Right cardiac atrium (tissue), 5 donors: Measurements from ENCODE around the gene IGSF22. TPM values are rescaled to one million over a fixed set of nuclear protein-coding genes. Genes with fewer than 3 reads are reported as not detected.
A peak's percentile ranks its signal among the peaks of the same experiment; 100 is the strongest.
"Not testable (repeated sequence)": the region's sequence is repeated elsewhere in the genome, so short reads cannot be mapped to it uniquely, and the experiment has no call there.

ENCODE experiments used
- ATAC-seq, 2 donors: fragments of 200-7000 bp; cut with Tn5 transposase; one replicate each; pipeline versions ENCODE4 v1.8.0 to v1.9.1; 2020; ENCODE audit warnings: moderate library complexity in 2 of 2, mild to moderate bottlenecking in 1 of 2
- DNase-seq, 3 donors: peaks; one replicate each; pipeline ENCODE4 v3.0.0-alpha.2; 2020
- H3K27ac ChIP-seq: one replicate; pipeline ENCODE4 v1.5.1; 2013; ENCODE audit warnings: mild to moderate bottlenecking, low read length, control low read depth, moderate library complexity
- H3K27me3 ChIP-seq: one replicate; pipeline ENCODE4 v1.6.1; 2013; ENCODE audit not compliant: control insufficient read depth, insufficient read depth
- H3K4me1 ChIP-seq: one replicate; pipeline ENCODE4 v1.6.1; 2013; ENCODE audit warnings: low read length; ENCODE audit not compliant: control insufficient read depth, insufficient read depth
- H3K4me3 ChIP-seq: one replicate; pipeline ENCODE4 v1.5.1; 2013; ENCODE audit warnings: low read length, control low read depth
- H3K9me3 ChIP-seq: one replicate; pipeline ENCODE4 v1.6.1; 2013; ENCODE audit warnings: low read length; ENCODE audit not compliant: control insufficient read depth
- WGBS: extraction: QIAGEN DNeasy Blood & Tissue Kit; methylation state at CpG from one replicate; pipeline ENCODE4 v1.1.7; 2013; 5-methylcytosine and 5-hydroxymethylcytosine counted together
- intact Hi-C, 4 donors: fragments of 100-400 bp; cut with DNase I; formaldehyde crosslinking; loops; one replicate each; pipeline versions ENCODE4 v1.11.0 to v1.14.0; 2022 to 2023
- polyA plus RNA-seq: library from polyadenylated mRNA; stranded (reverse); fragments of 200-250 nt; gene quantifications from one replicate; pipeline ENCODE4 v1.2.3, GENCODE V29; 2013
- total RNA-seq, 4 donors: library from RNA; stranded (reverse); fragmentation: NEBNext Ultra II Directional; extraction: Animal tissue kit (Norgen Biotek cat#: 25700); gene quantifications; one replicate each; pipeline ENCODE4 v1.2.1, GENCODE V29; 2021
- donor health status: healthy with polysubstance abuse.
- donor health status: DM: no; HTN: yes; CAD: no.
- donor health status: DM: no; HTN: no; CAD: no.
- donor health status: DM: no; HTN: yes; CAD: no; lungs with severe emphysema.
- donor health status: DM: yes; HTN: yes; CAD: no.

Gene IGSF22
- total and polyA plus RNA-seq, 5 donors = 0.66 to 1.3 (median 1.1) TPM

DNA sequence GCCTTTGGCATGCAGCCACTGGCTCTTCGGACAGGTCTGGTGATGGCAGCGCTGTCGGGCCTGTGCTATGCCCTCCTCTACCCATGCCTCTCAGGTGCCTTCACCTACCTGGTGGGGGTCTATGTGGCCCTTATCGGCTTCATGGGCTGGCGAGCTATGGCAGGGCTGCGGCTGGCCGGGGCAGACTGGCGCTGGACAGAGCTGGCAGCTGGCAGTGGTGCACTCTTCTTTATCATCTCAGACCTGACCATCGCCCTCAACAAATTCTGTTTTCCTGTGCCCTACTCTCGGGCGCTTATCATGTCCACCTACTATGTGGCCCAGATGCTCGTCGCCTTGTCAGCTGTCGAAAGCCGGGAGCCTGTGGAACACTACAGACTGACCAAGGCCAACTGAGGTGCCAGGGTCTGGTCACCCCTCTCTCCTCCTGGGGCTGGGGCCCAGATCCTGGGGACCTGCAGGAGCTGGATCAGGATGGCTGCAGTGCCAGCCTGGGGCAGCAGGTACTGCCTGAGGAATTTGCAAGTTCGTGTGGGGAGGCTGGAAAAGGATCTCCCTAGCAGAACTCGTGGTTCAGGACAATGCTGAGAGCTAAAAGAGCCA lies 24.3 kb downstream of the IGSF22 start:
- H3K27me3 ChIP-seq = no peaks in the 10 kb centered on the region
- peaks cover 11% of the 10 kb centered on the region for H3K4me1 ChIP-seq
- DNase-seq (no peak), ATAC-seq (no peak)
- no peak overlapping the region for H3K4me3 ChIP-seq
- 96% methylated on average over 17 of the region's 17 CpGs for WGBS
- H3K9me3 ChIP-seq = no peaks in the 10 kb centered on the region
- intact Hi-C loops = loop anchor here in 2 of 4 donors (10.0 kb wide), 1 partner anchor 67 kb away; the partner anchor contains the start of gene SPTY2D1 (in 2 of the 2)
- H3K27ac ChIP-seq = no peak overlapping the region

DNA sequence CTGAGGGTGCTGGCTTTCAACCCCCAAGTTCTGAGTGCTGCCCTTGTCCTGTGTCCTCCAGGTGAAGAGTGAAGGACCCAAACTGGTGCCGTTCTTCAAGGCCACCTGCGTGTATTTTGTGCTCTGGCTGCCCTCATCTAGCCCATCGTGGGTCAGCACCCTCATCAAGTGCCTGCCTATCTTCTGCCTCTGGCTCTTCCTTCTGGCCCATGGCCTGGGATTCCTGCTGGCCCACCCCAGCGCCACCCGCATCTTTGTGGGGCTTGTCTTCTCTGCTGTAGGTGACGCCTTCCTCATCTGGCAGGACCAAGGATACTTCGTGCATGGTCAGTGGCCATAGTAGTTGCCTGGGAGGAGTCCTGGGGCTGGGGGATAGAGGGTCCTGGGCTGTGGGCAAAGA lies 25.1 kb downstream of the IGSF22 start:
- Histone ChIP-seq H3K4me1 (peaks cover 11% of the 10 kb centered on the region), H3K27me3 (no peaks in the 10 kb centered on the region), H3K27ac (no peak overlapping the region), H3K9me3 (no peaks in the 10 kb centered on the region), H3K4me3 (no peak overlapping the region)
- intact Hi-C loops = loop anchor here in 2 of 4 donors (10.0 kb wide), 1 partner anchor 66 kb away; the partner anchor contains the start of gene SPTY2D1 (in 2 of the 2)
- ATAC-seq (no peak), DNase-seq (no peak)
- 91% methylated on average over 7 of the region's 7 CpGs for WGBS

DNA sequence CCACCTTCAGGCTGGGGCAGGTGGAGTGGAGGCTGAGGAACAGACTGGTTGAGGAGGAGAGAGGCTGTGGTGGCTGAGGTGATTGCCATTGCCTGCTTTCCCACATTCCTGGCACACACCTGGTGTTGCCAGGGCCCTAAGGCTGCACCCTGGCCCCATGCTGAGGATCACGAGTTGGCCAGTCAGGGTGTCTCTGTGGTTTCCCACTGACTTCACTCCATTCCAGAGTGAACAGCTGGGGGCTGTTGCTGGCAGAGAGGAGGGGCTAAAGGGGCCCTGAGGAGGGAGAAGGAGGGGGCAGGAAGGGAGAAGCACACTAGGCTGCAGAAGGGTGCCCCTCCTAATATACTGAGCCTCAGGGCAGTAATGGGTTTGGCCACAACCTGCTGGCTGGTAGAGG lies 25.6 kb downstream of the IGSF22 start:
- peaks cover 9% of the 10 kb centered on the region for H3K4me1 ChIP-seq
- no peak overlapping the region for H3K27ac ChIP-seq
- H3K4me3 ChIP-seq = no peak overlapping the region
- DNase-seq (no peak), ATAC-seq (no peak)
- H3K27me3 ChIP-seq = no peaks in the 10 kb centered on the region
- no peaks in the 10 kb centered on the region for H3K9me3 ChIP-seq
- intact Hi-C loops = loop anchor here in 2 of 4 donors (10.0 kb wide), 1 partner anchor 66 kb away; the partner anchor contains the start of gene SPTY2D1 (in 2 of the 2)
- WGBS = 44% methylated on average over 1 of the region's 1 CpG

DNA sequence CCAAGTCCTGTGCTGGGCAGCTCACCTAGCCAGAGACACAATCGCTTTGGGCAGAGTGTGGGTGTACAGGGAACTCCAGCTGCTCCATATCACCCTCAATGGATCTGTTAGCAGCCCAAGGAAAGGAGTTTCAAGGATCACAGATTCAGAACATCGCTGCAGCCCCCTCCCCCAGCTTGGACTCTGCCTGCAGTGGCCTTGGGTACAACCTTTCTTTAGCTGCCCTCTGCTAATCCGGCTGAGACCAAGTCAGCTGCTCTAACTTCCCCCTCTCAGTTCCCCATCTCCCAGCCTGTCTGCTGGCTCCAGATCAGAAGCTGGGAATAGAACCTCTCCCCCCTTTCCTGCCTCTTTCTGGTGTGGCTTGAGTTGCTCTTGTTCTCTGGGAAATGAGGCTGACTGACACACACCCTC lies 26.1 kb downstream of the IGSF22 start:
- ATAC-seq = peak; percentile 4 to 8
- Histone ChIP-seq H3K27me3 (no peaks in the 10 kb centered on the region), H3K27ac (peak overlapping the region; percentile 4), H3K4me1 (peaks cover 7% of the 10 kb centered on the region), H3K4me3 (no peak overlapping the region), H3K9me3 (no peaks in the 10 kb centered on the region)
- DNase-seq = peak in 2 of 3 donors; percentile 66 to 70
- intact Hi-C loops = loop anchor here in 2 of 4 donors (10.0 kb wide), 1 partner anchor 65 kb away; the partner anchor contains the start of gene SPTY2D1 (in 2 of the 2)
- WGBS = 37% methylated on average over 3 of the region's 3 CpGs

DNA sequence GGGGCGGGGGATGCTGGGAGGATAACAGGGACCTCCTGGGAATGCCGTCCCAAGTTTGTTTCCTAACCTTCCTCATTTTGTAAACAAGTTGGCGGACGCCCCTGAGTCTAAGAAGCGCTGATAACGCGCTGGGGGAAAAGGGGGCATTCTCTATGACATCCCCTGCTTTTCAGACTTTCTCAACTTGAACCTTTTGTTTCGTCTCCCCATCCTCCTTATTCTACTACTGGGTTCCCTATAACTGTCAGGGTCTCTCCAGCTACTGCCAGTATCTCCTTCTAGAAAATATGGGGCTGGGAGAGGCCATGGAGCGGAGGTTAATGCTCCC lies 26.8 kb downstream of the IGSF22 start:
- ATAC-seq = no peak

DNA sequence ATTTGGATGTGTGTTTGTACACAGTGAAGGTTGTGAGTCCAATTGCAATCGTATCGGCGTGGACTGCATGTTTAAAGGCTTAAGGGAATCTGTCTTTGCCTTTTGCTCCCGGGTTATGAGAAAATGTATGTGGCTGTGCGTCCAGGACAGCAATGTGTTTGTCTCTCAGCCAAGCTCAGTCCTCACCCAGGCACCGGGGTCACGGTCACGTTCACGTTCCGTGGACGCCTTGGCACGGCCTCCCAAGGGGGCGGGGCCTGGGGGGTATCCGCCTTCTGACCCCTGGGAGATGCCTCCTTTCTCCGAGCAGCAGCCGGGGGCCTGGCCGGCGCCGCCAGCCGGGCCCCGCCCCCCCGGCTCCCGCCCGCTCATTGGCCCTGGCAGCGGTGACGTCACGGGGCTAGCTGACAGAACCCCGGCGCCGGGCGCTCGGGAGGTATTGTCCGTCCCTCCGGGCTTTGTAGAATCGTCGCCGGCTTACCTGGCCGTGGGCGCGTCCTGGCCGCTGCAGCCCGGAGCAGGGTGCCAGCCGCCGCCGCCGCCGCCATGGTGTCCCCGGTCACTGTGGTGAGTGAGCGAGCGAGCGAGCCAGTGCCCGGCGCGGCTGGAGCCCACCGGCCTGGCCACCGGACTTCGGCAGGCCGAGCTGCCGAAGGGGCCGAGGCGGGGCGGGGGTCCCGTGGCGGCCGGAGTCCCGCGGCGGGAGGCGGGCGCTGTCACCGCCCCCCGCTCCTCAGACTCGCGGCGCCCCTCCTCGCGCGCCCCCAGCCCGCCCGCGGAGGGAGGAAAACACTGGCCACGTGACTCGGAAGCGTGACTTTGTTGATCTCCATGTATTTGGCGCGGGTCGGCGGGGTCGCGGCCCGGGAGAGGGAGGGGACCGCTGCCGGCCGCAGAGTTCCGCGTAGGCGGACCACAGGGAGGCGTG lies 27.4 kb downstream of the IGSF22 start, which contains the start of gene TMEM86A:
Gene TMEM86A (plus strand): TSS at position 439 of the 928 bp plus-strand sequence. CDS start 108 bp downstream, at position 547.
- Histone ChIP-seq H3K27ac (peak within 1 kb of the TSS; percentile 74), H3K27me3 (no peaks in the 10 kb centered on the region), H3K9me3 (no peaks in the 10 kb centered on the region), H3K4me3 (peak within 1 kb of the TSS; percentile 81), H3K4me1 (peaks cover 3% of the 10 kb centered on the region)
- intact Hi-C loops = no loop called here
- ATAC-seq (peak; percentile 96 to 97), DNase-seq (peak; percentile 94 to 99 (median 98))
- under 1% methylated on average over 98 of the region's 98 CpGs for WGBS

More for the DNA sequence above, 26.8 kb downstream of the IGSF22 start:
- H3K4me3 ChIP-seq = peak overlapping the region; percentile 81
- H3K4me1 ChIP-seq = peaks cover 7% of the 10 kb centered on the region
- H3K27me3 ChIP-seq = no peaks in the 10 kb centered on the region
- 11% methylated on average over 9 of the region's 9 CpGs for WGBS
- H3K27ac ChIP-seq = peak overlapping the region; percentile 4
- intact Hi-C loops = no loop called here
- DNase-seq = no peak
- H3K9me3 ChIP-seq = no peaks in the 10 kb centered on the region

DNA sequence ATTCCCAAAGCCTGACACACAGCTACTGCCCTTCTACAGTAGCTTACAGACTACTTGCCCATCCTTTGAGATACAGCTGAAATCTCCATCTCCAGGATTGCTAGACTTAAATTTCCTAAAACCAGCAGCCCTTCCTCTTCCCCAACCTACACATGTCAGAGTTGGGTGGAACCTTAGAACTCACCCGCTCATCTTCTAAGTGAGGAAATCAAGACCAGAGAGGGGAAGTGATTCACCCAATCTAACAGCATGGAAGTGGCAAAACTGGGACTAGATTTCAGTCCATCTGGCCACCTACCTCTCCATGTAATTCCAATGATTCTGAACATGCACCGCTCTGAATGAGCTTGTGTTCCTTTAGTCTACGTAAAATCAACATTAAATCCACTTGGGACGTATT lies 28.4 kb downstream of the IGSF22 start:
- intact Hi-C loops = no loop called here

DNA sequence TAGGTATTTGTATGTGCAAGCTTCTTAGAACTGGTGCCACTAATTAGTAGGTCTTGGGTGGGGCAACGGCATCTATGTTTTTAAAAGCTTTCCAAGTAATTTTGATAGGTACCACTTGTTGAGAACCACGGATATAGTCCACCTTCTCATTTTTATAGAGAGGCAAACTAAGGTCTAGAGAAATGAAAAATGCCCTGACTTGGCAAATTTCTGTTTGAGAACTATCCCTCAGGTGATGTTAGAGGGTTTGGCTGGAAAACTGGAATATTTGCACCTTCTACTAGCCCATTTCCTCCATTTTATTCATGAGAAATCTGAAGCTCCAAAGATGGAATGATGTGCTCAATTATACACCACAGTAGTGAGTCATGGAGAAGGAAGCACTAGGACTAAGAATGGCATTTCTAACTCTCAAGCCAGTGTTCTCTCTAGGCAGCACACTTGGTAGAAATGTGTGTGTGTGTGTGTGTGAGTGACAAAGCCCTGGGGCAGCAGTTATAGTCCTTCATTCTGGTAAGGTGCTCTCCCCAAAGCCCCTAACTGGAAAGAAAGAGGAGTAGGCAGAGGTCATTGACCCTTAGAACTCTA lies 29.3 kb downstream of the IGSF22 start:
- intact Hi-C loops = no loop called here
- no peak overlapping the region for H3K4me3 ChIP-seq
- no peaks in the 10 kb centered on the region for H3K9me3 ChIP-seq
- no peak overlapping the region for H3K27ac ChIP-seq
- ATAC-seq (no peak), DNase-seq (no peak)
- 83% methylated on average over 2 of the region's 2 CpGs for WGBS
- no peaks in the 10 kb centered on the region for H3K27me3 ChIP-seq
- peaks cover 3% of the 10 kb centered on the region for H3K4me1 ChIP-seq

More for the DNA sequence above, 28.4 kb downstream of the IGSF22 start:
- peaks cover 3% of the 10 kb centered on the region for H3K4me1 ChIP-seq
- H3K27ac ChIP-seq = no peak overlapping the region
- H3K9me3 ChIP-seq = no peaks in the 10 kb centered on the region
- H3K4me3 ChIP-seq = no peak overlapping the region
- 88% methylated on average over 4 of the region's 4 CpGs for WGBS
- no peaks in the 10 kb centered on the region for H3K27me3 ChIP-seq
- ATAC-seq = no peak
- no peak for DNase-seq

DNA sequence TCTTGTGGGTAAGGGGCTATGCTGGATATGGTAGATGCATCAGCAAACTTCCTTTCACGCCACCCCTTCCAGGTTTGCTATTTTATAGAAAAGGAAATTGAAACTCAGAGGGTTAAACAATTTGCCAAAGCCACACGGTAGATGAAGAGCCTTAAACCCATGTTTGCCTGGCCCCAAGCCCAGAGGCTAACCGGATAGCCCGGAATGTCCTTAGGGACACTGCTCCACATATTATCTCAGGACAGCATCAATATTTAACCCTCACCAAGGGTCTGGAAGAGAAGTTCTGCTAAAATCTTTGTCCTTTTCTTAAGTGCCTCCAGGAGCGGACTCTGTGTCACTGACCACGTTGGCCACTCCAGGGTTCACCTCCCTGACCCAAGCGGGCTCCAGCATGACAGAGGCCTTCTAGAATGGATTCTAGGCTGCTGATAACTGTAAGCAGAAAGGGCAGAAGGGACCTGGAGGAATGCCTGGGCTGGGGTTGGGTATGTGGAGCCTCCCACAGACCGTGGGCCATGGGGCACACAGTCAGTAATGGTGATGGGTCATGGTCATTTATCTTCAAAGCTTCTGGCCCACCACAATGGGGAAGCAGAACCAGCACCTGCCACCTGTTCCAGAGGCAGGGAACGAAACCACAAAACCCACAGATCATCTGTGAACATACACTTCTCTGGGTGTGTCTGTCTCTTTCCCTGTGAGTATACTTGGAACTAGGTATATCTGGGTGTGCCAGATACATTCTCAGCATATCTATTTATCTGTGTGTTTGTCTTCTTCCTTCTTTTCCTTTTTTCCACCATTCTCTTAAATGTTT lies 32.8 kb downstream of the IGSF22 start:
- ATAC-seq (no peak), DNase-seq (no peak)
- WGBS = 61% methylated on average over 9 of the region's 9 CpGs
- Histone ChIP-seq H3K9me3 (no peaks in the 10 kb centered on the region), H3K4me1 (no peaks in the 10 kb centered on the region), H3K27ac (no peak overlapping the region), H3K27me3 (no peaks in the 10 kb centered on the region), H3K4me3 (no peak overlapping the region)
- intact Hi-C loops = no loop called here

DNA sequence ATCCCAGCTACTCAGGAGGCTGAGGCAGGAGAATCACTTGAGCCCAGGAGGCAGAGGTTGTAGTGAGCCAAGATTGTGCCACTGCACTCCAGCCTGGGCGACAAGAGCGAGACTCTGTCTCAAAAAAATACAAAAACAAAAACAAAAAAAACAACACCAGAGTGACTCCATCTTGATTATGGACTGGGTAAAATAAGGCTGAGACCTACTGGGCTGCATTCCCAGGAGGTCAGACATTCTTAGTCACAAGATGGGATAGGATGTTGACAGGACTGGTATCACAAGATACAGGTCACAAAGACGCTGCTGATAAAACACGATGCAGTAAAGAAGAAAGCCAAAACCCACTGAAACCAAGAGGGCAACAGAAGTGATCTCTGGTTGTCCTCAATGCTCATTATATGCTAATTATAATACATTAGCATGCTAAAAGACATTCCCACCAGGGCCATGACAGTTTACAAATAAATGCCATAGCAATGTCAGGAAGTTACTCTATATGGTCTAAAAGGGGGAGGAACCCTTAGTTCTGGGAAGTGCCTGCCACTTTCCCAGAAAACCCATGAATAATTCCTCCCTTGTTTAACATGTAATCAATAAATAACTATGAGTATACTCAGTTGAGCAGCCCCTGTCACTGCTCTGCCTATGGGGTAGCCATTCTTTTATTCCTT lies 34.4 kb downstream of the IGSF22 start:
- intact Hi-C loops, H3K27me3 ChIP-seq, DNase-seq, H3K27ac ChIP-seq, ATAC-seq, H3K9me3 ChIP-seq, H3K4me1 ChIP-seq, H3K4me3 ChIP-seq: not testable (repeated sequence)
- 56% methylated on average over 4 of the region's 4 CpGs for WGBS
